ENCODE results near the gene DDN.

The DDN gene

GRCh38 chr12:48981757-48982157, 17.4 kb downstream of the DDN start:
- DNase-seq (ENCODE audit: low read depth), result no peak

GRCh38 chr12:48980953-48981756, 18.0 kb downstream of the DDN start:
- no peak for DNase-seq (ENCODE audit: low read depth)

GRCh38 chr12:48980389-48980952, 18.7 kb downstream of the DDN start:
- DNase-seq (ENCODE audit: low read depth), result no peak

GRCh38 chr12:48979602-48980388, 19.4 kb downstream of the DDN start:
- DNase-seq (ENCODE audit: low read depth), result no peak

GRCh38 chr12:48978741-48979601, 20.2 kb downstream of the DDN start:
- DNase-seq (ENCODE audit: low read depth), result no peak

- no peak for DNase-seq (ENCODE audit: low read depth)
Measured at GRCh38 chr12:48978291-48978740, 20.9 kb downstream of the DDN start, which contains the start of gene WNT1. WNT1 (plus strand) TSS chr12:48978322; CDS start chr12:48978651, 329 bp downstream.

- DNase-seq (ENCODE audit: low read depth), result peak; percentile 69
Measured at GRCh38 chr12:48977290-48978281, 21.6 kb downstream of the DDN start.

- peak; percentile 46 for DNase-seq (ENCODE audit: low read depth)
Measured at GRCh38 chr12:48973941-48974673, 25.1 kb downstream of the DDN start.

GRCh38 chr12:48973531-48973930, 25.6 kb downstream of the DDN start:
- DNase-seq (ENCODE audit: low read depth), result no peak

- no peak for DNase-seq (ENCODE audit: low read depth)
Measured at GRCh38 chr12:48972952-48973483, 26.2 kb downstream of the DDN start.

GRCh38 chr12:48972213-48972951, 26.8 kb downstream of the DDN start:
- DNase-seq (ENCODE audit: low read depth), result peak; percentile 78

GRCh38 chr12:48970702-48971334, 28.4 kb downstream of the DDN start:
- DNase-seq (ENCODE audit: low read depth), result no peak

- DNase-seq (ENCODE audit: low read depth), result no peak
Measured at GRCh38 chr12:48969833-48970701, 29.1 kb downstream of the DDN start.

- no peak for DNase-seq (ENCODE audit: low read depth)
Measured at GRCh38 chr12:48969160-48969771, 29.9 kb downstream of the DDN start.

GRCh38 chr12:48968467-48968866, 30.7 kb downstream of the DDN start:
- no peak for DNase-seq (ENCODE audit: low read depth)

GRCh38 chr12:48967991-48968390, 31.2 kb downstream of the DDN start:
- no peak for DNase-seq (ENCODE audit: low read depth)

Measured in EH (cell line).